Measurements from ENCODE around the gene HPCAL1. TPM values are rescaled to one million over a fixed set of nuclear protein-coding genes. Genes with fewer than 3 reads are reported as not detected.
"Not testable (repeated sequence)": the region's sequence is repeated elsewhere in the genome, so short reads cannot be mapped to it uniquely, and the experiment has no call there.

The HPCAL1 gene
- total RNA-seq, 1 donor from 2014 or later, result 62.4 TPM

GRCh38 chr2:10440736-10441135 is 138.0 kb downstream of the HPCAL1 start:
- no peak overlapping the region for H3K4me3 Mint-ChIP-seq
- DNase-seq (ENCODE audit: low spot score), result no peak
- H3K27me3 Mint-ChIP-seq (ENCODE audit: insufficient read depth), result no peaks in the 10 kb centered on the region
- peaks cover 33% of the 10 kb centered on the region for H3K4me1 Mint-ChIP-seq (ENCODE audit: low read depth)
- peaks cover 54% of the 10 kb centered on the region for H3K36me3 Mint-ChIP-seq (ENCODE audit: low read depth)
- H3K27ac Mint-ChIP-seq, result no peak overlapping the region
- H3K9me3 Mint-ChIP-seq, result no peaks in the 10 kb centered on the region
- intact Hi-C loops (cut with micrococcal nuclease), result loop anchor here (10.0 kb wide), 3 partner anchors 806 to 886 kb away; partner anchors contain the start of genes ADAM17 and YWHAQ

GRCh38 chr2:10441948-10442347 is 139.2 kb downstream of the HPCAL1 start:
- Mint-ChIP-seq H3K27ac (no peak overlapping the region), H3K4me1 (ENCODE audit: low read depth) (peaks cover 33% of the 10 kb centered on the region), H3K36me3 (ENCODE audit: low read depth) (peaks cover 54% of the 10 kb centered on the region), H3K9me3 (no peaks in the 10 kb centered on the region), H3K27me3 (ENCODE audit: insufficient read depth) (no peaks in the 10 kb centered on the region), H3K4me3 (no peak overlapping the region)
- intact Hi-C loops (cut with micrococcal nuclease), result loop anchor here (10.0 kb wide), 3 partner anchors 807 to 887 kb away; partner anchors contain the start of genes ADAM17 and YWHAQ
- DNase-seq (ENCODE audit: low spot score), result no peak

GRCh38 chr2:10442469-10443126 is 139.9 kb downstream of the HPCAL1 start:
- H3K27ac Mint-ChIP-seq; DNase-seq (ENCODE audit: low spot score); H3K9me3 Mint-ChIP-seq; H3K27me3 Mint-ChIP-seq (ENCODE audit: insufficient read depth); H3K4me3 Mint-ChIP-seq: not testable (repeated sequence)
- H3K36me3 Mint-ChIP-seq (ENCODE audit: low read depth), result peaks cover 58% of the 10 kb centered on the region
- intact Hi-C loops (cut with micrococcal nuclease), result loop anchor here (10.0 kb wide), 3 partner anchors 808 to 888 kb away; partner anchors contain the start of genes ADAM17 and YWHAQ
- peaks cover 38% of the 10 kb centered on the region for H3K4me1 Mint-ChIP-seq (ENCODE audit: low read depth)

- intact Hi-C loops (cut with micrococcal nuclease), result loop anchor here (1.0 to 10.0 kb wide), 6 partner anchors 36 to 890 kb away; partner anchors contain the start of genes ADAM17 and YWHAQ
- Mint-ChIP-seq H3K4me3 (peak overlapping the region; percentile 80), H3K27ac (peak overlapping the region; percentile 3), H3K27me3 (ENCODE audit: insufficient read depth) (no peaks in the 10 kb centered on the region), H3K9me3 (no peaks in the 10 kb centered on the region), H3K36me3 (ENCODE audit: low read depth) (peaks cover 51% of the 10 kb centered on the region), H3K4me1 (ENCODE audit: low read depth) (peaks cover 44% of the 10 kb centered on the region)
- DNase-seq (ENCODE audit: low spot score), result peak; percentile 17
These were observed 141.8 kb downstream of the HPCAL1 start for GRCh38 chr2:10444463-10444862.

GRCh38 chr2:10446631-10447030 is 143.9 kb downstream of the HPCAL1 start:
- Mint-ChIP-seq H3K9me3 (no peaks in the 10 kb centered on the region), H3K4me3 (peak overlapping the region; percentile 100), H3K27ac (no peak overlapping the region), H3K4me1 (ENCODE audit: low read depth) (peaks cover 57% of the 10 kb centered on the region), H3K27me3 (ENCODE audit: insufficient read depth) (peaks cover 1% of the 10 kb centered on the region), H3K36me3 (ENCODE audit: low read depth) (peaks cover 39% of the 10 kb centered on the region)
- DNase-seq (ENCODE audit: low spot score), result no peak
- intact Hi-C loops (cut with micrococcal nuclease), result loop anchor here (5.0 to 10.0 kb wide), 5 partner anchors 604 to 1444 kb away; partner anchors contain the start of genes ADAM17, MBOAT2, TAF1B and YWHAQ

- DNase-seq (ENCODE audit: low spot score), result no peak
- Mint-ChIP-seq H3K4me3 (peak overlapping the region; percentile 100), H3K4me1 (ENCODE audit: low read depth) (peaks cover 49% of the 10 kb centered on the region), H3K27me3 (ENCODE audit: insufficient read depth) (peaks cover 1% of the 10 kb centered on the region), H3K27ac (peak overlapping the region; percentile 98), H3K36me3 (ENCODE audit: low read depth) (peaks cover 31% of the 10 kb centered on the region), H3K9me3 (no peaks in the 10 kb centered on the region)
- intact Hi-C loops (cut with micrococcal nuclease), result loop anchor here (5.0 to 10.0 kb wide), 5 partner anchors 605 to 1445 kb away; partner anchors contain the start of genes ADAM17, MBOAT2, TAF1B and YWHAQ
These were observed 144.7 kb downstream of the HPCAL1 start for GRCh38 chr2:10447300-10447894.

GRCh38 chr2:10447895-10448575 is 145.3 kb downstream of the HPCAL1 start, which contains the start of gene ODC1:
Gene ODC1 (minus strand): TSS chr2:10448327. CDS start chr2:10445032, 3,295 bp downstream.
- H3K4me3 Mint-ChIP-seq, result peak within 1 kb of the TSS; percentile 100
- peaks cover 1% of the 10 kb centered on the region for H3K27me3 Mint-ChIP-seq (ENCODE audit: insufficient read depth)
- H3K9me3 Mint-ChIP-seq, result no peaks in the 10 kb centered on the region
- peak; percentile 90 for DNase-seq (ENCODE audit: low spot score)
- H3K4me1 Mint-ChIP-seq (ENCODE audit: low read depth), result peaks cover 47% of the 10 kb centered on the region
- intact Hi-C loops (cut with micrococcal nuclease), result loop anchor here (1.0 to 10.0 kb wide), 12 partner anchors 40 to 1446 kb away; partner anchors contain the start of genes ADAM17, CPSF3, HPCAL1 and ITGB1BP1
- peaks cover 25% of the 10 kb centered on the region for H3K36me3 Mint-ChIP-seq (ENCODE audit: low read depth)
- peak within 1 kb of the TSS; percentile 98 for H3K27ac Mint-ChIP-seq

- Mint-ChIP-seq H3K4me3 (peak overlapping the region; percentile 89), H3K36me3 (ENCODE audit: low read depth) (peaks cover 17% of the 10 kb centered on the region)
These were observed 146.1 kb downstream of the HPCAL1 start for GRCh38 chr2:10448576-10449485.

GRCh38 chr2:10449486-10449831 is 146.8 kb downstream of the HPCAL1 start:
- Mint-ChIP-seq H3K4me1 (ENCODE audit: low read depth) (peaks cover 33% of the 10 kb centered on the region), H3K36me3 (ENCODE audit: low read depth) (peaks cover 11% of the 10 kb centered on the region), H3K9me3 (no peaks in the 10 kb centered on the region), H3K4me3 (peak overlapping the region; percentile 89), H3K27me3 (ENCODE audit: insufficient read depth) (peaks cover 1% of the 10 kb centered on the region), H3K27ac (peak overlapping the region; percentile 96)
- intact Hi-C loops (cut with micrococcal nuclease), result loop anchor here (1.0 to 10.0 kb wide), 9 partner anchors 44 to 1447 kb away; partner anchors contain the start of genes ADAM17, MBOAT2, TAF1B and YWHAQ
- no peak for DNase-seq (ENCODE audit: low spot score)

More at GRCh38 chr2:10448576-10449485, 146.1 kb downstream of the HPCAL1 start:
- intact Hi-C loops (cut with micrococcal nuclease), result loop anchor here (1.0 to 10.0 kb wide), 15 partner anchors 41 to 1447 kb away; partner anchors contain the start of genes ADAM17, CPSF3, HPCAL1 and ITGB1BP1
- Mint-ChIP-seq H3K27me3 (ENCODE audit: insufficient read depth) (peaks cover 1% of the 10 kb centered on the region), H3K4me1 (ENCODE audit: low read depth) (peaks cover 39% of the 10 kb centered on the region), H3K9me3 (no peaks in the 10 kb centered on the region), H3K27ac (peak overlapping the region; percentile 96)
- DNase-seq (ENCODE audit: low spot score), result peak; percentile 95

- Mint-ChIP-seq H3K4me1 (ENCODE audit: low read depth) (peaks cover 27% of the 10 kb centered on the region), H3K27me3 (ENCODE audit: insufficient read depth) (peaks cover 1% of the 10 kb centered on the region), H3K36me3 (ENCODE audit: low read depth) (peaks cover 5% of the 10 kb centered on the region), H3K9me3 (no peaks in the 10 kb centered on the region), H3K4me3 (peak overlapping the region; percentile 89), H3K27ac (peak overlapping the region; percentile 96)
- no peak for DNase-seq (ENCODE audit: low spot score)
- intact Hi-C loops (cut with micrococcal nuclease), result loop anchor here (1.0 to 10.0 kb wide), 9 partner anchors 43 to 1448 kb away; partner anchors contain the start of genes ADAM17, MBOAT2, TAF1B and YWHAQ
These were observed 147.4 kb downstream of the HPCAL1 start for GRCh38 chr2:10449838-10450691.

- Mint-ChIP-seq H3K27me3 (ENCODE audit: insufficient read depth) (peaks cover 1% of the 10 kb centered on the region), H3K27ac (no peak overlapping the region), H3K36me3 (ENCODE audit: low read depth) (peaks cover 5% of the 10 kb centered on the region), H3K4me1 (ENCODE audit: low read depth) (peaks cover 24% of the 10 kb centered on the region), H3K9me3 (no peaks in the 10 kb centered on the region), H3K4me3 (no peak overlapping the region)
- intact Hi-C loops (cut with micrococcal nuclease), result no loop called here
- DNase-seq (ENCODE audit: low spot score), result no peak
These were observed 149.1 kb downstream of the HPCAL1 start for GRCh38 chr2:10451819-10452218.

Data from activated T-helper 1 cell treated with anti-CD3 and anti-CD28 coated beads, Interleukin-12 subunit alpha, Interleukin-12 subunit beta, Interleukin-2, Interleukin-4 antibody, amounts not matched to agents 30 ng/mL and 10 ng/mL and 1 ng/mL, durations not matched to agents 14 hours and 24 hours and 36 hours (primary cell).